ENCODE measurements around the gene DICER1. TPM values are rescaled to one million over a fixed set of nuclear protein-coding genes. Genes with fewer than 3 reads are reported as not detected.

Gene DICER1
- total RNA-seq, 1 experiment from 2014 or later = 11.2 TPM

DNA sequence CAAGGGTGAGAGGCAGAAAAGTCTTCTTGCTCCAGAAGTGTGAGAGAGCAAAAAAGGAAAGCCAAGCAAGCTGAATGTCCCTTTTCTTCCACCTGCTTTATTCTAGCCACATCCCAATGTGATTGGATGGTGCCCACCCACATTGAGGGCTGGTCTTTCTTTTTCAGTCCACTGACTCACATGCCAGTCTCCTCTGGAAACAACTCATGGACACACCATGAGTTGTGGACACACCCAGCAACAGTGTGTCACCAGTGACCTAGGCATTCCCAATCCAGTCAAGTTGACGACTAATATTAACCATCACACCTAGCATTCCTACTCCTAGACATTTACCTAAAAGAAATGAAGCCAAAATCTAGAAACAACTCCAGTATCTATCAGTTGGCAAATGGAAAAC lies 7.2 kb upstream of the DICER1 start:
- H3K27me3 ChIP-seq = no peaks in the 10 kb centered on the region
- no peak for DNase-seq
- no peaks in the 10 kb centered on the region for H3K36me3 ChIP-seq
- H3K4me3 ChIP-seq = no peak overlapping the region
- H3K9me3 ChIP-seq = no peaks in the 10 kb centered on the region

DNA sequence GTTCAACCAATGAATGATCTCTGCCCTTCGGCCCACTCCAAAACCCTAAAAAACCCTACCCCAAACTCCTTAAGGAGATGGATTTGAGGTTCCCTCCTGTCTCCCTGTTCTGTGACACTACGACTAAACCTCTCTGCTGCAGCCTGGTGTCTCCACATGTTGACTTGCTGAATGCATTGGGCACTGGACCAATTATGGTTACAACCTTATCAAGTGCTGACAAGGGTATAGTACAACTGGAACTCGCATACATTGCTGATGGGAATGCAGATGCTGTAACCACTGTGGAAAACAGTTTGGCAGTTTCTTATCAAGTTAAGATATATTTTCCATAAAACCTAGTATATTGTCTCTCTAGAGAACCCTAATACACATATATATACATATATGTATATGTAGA lies 6.3 kb upstream of the DICER1 start:
- Histone ChIP-seq H3K36me3 (no peaks in the 10 kb centered on the region), H3K4me3 (no peak overlapping the region), H3K27me3 (no peaks in the 10 kb centered on the region), H3K9me3 (no peaks in the 10 kb centered on the region)
- no peak for DNase-seq

DNA sequence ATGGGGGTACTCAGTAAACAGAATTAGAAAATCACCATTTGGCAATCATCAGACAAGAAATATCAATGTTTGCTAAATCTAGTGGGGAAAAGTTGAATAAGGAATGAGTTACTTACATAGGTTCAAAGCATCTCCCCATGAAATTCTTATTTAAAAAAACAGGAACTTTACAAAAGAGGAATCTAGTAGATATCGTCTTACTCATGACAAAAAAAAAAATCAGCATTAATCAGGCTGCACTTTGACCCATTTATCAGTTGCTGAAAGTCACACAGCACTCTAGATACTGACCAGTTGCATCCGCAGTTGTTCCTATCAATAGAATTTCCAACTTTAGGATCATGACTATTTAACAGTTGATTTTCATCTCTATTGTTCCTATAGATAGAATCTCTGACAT lies 5.8 kb upstream of the DICER1 start:
- Histone ChIP-seq H3K27me3 (no peaks in the 10 kb centered on the region), H3K36me3 (no peaks in the 10 kb centered on the region), H3K9me3 (no peaks in the 10 kb centered on the region), H3K4me3 (no peak overlapping the region)
- DNase-seq = no peak

DNA sequence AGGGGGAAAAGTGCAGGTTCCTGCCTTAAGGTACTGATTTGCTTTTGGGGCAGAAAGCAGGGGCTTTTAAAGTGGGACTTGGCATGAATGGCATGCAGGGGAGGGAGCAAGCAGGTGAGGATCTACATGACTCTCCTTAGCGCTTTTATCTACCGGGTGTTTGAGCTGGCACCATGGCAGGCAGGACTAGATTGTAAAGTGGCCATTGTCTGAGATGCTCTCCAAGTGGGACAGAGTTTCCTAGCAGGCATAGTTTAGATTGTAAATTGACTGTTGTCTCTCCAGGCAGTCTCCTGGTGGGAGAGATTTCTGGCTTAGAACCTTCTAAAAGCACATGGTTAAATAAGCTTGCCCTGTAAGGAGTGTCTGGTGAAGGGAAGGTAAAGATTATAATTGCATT lies 5.3 kb upstream of the DICER1 start:
- Histone ChIP-seq H3K27me3 (no peaks in the 10 kb centered on the region), H3K36me3 (no peaks in the 10 kb centered on the region), H3K9me3 (no peaks in the 10 kb centered on the region), H3K4me3 (no peak overlapping the region)
- DNase-seq = no peak

DNA sequence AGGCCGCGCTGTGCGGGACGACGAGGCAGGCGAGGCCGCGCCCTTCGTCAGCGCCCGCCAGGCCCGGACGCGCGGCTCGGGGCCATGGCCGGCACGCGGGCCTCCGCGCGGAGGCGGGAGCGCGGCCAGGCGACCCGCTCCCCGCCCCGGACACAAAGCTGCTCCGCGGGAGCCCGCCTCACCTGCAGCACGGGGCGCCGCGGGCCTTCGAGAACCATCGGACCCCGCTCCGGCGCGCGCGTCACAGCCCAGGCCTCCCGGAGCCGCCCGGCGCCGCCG lies 342 bp downstream of the DICER1 start:
- Histone ChIP-seq H3K9me3 (no peaks in the 10 kb centered on the region), H3K27me3 (no peaks in the 10 kb centered on the region), H3K4me3 (peak overlapping the region; percentile 64), H3K36me3 (no peaks in the 10 kb centered on the region)
- DNase-seq = no peak

DNA sequence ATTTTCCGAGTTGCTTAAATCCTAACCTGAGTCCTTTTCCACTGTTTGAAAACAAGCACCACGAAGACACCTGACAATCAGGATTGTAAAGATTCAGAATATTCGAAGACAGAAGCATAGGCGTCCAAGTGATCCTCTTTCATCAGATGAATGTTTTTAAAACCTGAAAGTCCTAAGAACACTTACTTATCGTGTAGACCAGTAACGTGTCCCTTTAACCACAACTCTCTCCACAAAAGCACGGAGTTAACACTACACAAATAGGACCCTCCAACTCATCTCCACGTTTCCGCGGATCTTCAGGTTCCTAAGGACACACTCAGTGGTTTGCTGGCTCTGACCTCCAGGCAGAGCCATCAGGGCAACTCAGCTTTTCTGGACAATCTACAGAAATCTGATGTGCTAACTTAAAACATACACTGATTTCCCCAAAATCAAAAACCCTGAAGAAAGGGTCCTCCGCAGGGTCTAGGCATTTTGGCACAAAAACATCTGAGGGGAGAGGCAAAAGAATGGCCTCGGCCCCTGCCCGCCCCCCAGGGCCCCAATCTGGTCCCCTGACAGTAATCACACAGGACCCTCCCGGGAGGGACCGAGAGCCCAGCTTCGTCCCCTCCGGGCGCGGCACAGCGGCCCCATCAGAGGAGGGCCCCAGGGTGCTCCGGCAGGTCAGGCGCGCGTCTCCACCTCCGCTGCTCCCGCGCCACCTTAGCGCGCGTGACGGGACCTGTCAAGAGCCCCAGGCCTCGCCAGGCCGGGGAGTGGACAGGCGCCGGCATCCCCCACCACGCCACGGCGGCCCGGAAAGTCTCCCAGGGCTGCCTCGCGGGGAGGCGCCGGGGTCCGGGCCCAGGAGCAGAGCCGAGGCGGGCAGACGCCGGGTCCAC lies 925 bp downstream of the DICER1 start:
- Histone ChIP-seq H3K9me3 (no peaks in the 10 kb centered on the region), H3K27me3 (no peaks in the 10 kb centered on the region), H3K36me3 (no peaks in the 10 kb centered on the region), H3K4me3 (peak overlapping the region; percentile 64)
- peak; percentile 40 for DNase-seq

DNA sequence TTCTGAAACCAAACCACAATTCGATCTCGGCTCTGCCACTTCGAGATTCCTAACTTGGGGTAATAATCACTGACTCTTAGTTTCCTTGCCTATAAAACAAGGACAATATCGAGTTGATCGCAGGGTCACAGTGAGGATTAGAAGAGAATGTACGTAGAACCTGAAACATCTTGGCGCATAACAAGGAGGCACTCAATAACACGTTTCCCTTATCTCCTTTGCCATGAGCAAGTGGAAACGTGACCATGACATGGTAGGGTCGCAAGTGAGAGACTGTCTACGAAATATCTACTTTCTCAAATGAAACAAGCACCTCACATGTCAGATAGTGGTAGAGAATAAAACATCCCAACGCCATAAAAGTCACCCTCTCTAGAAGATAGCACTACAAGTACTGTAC lies 2.3 kb downstream of the DICER1 start:
- no peaks in the 10 kb centered on the region for H3K27me3 ChIP-seq
- H3K4me3 ChIP-seq = peak overlapping the region; percentile 64
- DNase-seq = no peak
- no peaks in the 10 kb centered on the region for H3K36me3 ChIP-seq
- no peaks in the 10 kb centered on the region for H3K9me3 ChIP-seq

DNA sequence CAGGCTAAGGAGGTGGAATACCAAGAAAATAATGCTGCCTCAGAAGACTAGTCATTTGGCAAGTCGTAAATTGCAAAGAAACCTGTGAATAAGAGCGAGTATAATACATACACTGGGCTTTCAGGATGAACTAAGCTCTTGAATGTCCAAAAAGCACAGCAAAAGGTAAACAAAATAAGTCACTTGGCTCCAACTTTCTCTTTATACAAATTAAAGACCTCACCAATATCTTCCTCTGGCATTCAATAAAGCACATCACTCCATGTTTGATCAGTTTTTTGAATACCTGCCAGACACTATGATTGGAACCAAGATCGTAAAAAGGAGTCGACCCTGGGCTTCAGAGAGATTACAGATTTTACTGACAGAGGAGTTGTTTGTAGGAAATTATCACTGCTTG lies 3.5 kb downstream of the DICER1 start:
- H3K9me3 ChIP-seq = no peaks in the 10 kb centered on the region
- DNase-seq = no peak
- no peaks in the 10 kb centered on the region for H3K36me3 ChIP-seq
- no peak overlapping the region for H3K4me3 ChIP-seq
- H3K27me3 ChIP-seq = no peaks in the 10 kb centered on the region

DNA sequence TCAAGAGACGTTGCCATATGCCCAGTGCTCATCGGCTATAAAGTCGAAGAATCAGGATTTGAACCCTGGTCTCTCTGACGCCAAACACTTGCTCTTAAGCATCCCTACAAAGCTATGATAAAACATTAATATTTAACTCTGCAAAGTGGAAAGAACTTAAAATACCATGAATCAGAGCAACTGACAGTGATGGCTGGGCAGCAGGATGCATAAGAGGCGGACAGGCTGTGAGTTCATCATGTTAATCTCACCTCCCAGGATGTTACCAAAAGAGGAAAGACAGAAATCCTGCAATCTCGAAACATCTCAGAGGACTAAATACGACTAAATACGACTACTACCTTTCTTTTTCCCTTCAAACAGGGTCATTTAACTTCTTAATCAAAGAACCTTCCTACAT lies 5.8 kb downstream of the DICER1 start:
- Histone ChIP-seq H3K27me3 (no peaks in the 10 kb centered on the region), H3K36me3 (no peaks in the 10 kb centered on the region), H3K9me3 (no peaks in the 10 kb centered on the region), H3K4me3 (no peak overlapping the region)
- no peak for DNase-seq

DNA sequence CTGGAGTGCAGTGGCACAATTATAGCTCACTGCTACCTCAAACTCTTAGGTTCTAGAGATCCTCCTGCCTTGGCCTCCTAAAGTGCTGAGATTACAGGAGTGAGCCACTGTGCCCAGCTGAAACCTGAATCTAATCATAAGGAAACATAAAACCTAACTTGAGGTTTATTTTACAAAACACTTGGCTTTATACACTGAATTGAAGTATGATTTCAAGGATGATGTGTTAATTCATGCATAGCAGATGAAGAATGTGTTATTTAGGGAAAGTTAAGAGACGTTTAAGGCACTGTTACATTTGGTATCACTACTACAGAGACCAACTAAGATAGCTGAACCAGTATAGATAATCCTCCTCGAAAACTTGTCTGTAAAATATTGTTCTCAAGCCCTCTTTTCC lies 6.4 kb downstream of the DICER1 start:
- no peaks in the 10 kb centered on the region for H3K36me3 ChIP-seq
- DNase-seq = no peak
- H3K27me3 ChIP-seq = no peaks in the 10 kb centered on the region
- H3K9me3 ChIP-seq = no peaks in the 10 kb centered on the region
- no peak overlapping the region for H3K4me3 ChIP-seq

DNA sequence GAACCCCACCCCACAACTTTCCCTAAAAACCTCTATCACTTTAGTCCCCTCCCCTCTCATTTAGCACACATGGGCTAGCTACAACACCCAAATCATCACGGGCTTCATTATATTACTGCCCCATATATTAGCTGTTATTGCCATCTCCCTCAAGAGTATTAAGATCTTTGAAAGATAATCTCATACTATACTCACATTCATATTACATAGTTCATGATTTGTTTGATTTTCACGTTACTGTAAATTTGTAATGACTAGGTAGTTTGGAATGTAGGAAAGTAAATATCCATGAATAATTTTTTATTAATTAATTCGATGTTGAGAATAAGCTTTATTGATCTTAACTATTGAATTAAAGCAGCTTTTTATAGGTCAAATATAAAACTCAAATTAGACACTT lies 7.9 kb downstream of the DICER1 start:
- Histone ChIP-seq H3K27me3 (no peaks in the 10 kb centered on the region), H3K9me3 (no peaks in the 10 kb centered on the region), H3K36me3 (no peaks in the 10 kb centered on the region), H3K4me3 (no peak overlapping the region)
- DNase-seq = no peak

DNA sequence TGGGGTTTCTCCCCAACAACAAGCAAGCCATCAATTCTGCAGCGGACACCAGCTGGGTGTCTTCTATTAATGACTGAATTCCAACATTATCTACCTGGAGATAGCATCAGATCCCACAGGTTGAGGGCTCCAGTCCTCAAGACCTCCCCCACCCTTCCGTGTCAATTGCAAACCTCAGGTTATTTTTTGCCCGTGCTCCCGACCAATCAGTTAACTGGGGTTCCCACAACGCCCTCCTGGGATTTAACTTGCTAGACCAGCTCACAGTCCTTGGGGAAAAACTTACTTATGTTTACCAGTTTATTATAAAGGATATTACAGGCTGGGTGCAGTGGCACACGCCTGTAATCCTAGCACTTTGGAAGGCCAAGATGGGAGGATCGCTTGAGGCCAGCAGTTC lies 9.7 kb downstream of the DICER1 start:
- H3K9me3 ChIP-seq = no peaks in the 10 kb centered on the region
- no peak for DNase-seq
- no peak overlapping the region for H3K4me3 ChIP-seq
- no peaks in the 10 kb centered on the region for H3K36me3 ChIP-seq
- H3K27me3 ChIP-seq = no peaks in the 10 kb centered on the region

DNA sequence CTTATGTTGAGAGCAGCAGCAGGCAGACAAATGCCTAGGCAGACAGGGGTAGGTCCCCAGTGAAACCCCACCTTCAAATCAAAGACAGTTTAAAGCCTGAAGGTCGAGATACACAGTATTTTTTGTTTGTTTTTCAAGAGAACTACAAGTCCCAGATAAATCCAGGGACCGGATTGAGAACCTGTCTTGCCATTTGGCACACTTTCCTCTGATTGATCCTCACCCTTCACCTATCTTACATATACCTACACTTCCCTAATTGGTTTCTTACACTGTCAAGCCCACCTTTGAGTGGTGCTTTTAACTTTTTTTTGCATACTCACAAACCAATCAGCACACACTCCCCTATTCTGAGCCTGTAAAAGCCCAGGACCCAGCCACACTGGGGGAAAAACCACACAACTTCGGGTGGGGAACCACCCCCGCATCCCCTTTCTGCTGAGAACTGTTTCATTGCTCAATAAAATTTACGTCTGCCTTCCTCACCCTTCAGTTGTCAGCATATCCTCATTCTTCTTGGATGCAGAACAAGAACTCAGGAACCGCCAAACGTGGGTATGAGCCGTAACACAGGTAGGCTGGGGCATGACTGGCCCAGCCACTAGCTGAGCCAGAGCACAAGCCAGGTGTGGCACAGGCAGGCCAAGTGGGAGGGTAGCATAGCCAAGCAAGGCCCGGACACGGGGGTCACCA lies 11.1 kb downstream of the DICER1 start:
- DNase-seq = no peak
- H3K9me3 ChIP-seq = no peaks in the 10 kb centered on the region

DNA sequence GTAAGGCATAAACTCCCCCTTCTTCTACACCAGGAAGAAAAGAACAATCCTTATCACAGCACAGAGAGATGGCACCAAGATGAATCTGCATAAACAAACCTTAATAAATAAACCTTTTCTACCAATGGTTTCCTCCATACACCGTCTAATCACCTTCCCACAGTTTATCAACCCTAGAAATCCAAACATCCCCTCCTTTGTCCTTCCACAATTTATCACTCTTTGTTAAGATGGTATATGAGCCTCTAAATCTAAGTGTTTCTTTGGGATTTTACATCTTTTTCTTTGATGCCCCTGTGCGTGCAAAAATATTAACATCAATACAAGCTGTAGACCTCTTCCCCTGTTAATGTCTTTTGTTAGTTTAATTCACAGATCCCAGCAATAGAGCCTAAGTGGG lies 12.5 kb downstream of the DICER1 start:
- Histone ChIP-seq H3K27me3 (no peaks in the 10 kb centered on the region), H3K36me3 (no peaks in the 10 kb centered on the region), H3K4me3 (no peak overlapping the region), H3K9me3 (no peaks in the 10 kb centered on the region)
- no peak for DNase-seq

More for the DNA sequence above, 11.1 kb downstream of the DICER1 start:
- Histone ChIP-seq H3K4me3 (no peak overlapping the region), H3K36me3 (no peaks in the 10 kb centered on the region), H3K27me3 (no peaks in the 10 kb centered on the region)

DNA sequence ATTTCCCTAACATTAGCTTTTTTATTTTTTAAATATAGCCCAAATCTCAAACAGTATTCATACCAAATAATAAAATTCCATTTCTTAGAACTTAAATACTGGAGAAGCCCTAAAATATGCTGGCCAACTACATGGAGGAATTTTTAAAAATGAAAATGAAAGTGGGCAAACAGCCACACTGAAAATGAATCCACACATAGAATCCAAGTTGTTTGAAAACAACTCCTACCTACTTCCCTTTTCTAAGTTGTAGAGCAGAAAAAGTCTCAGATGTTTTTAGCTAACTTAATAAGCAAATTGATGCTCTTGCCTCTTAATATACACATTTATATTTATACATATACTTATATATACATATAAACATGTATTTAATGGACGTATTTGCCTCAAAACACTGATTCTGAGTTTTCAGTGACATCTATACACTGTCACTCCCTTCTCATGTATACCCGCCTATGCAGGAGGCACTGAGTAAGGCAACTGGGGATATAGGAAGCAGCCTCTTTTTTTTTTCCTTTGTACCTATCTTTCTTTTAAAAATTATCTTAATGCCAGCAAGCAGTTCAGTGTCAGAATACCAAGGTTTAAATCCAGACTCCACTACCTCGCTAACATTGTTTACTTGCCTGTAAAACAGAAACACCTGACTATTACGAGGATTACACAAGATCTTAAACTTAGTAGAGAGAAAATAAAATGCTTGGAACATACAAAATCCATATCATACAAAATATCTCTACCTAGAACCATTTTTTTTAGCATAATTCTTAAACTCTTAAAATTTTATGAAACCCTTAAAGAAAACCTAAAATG lies 13.3 kb downstream of the DICER1 start:
- H3K4me3 ChIP-seq = no peak overlapping the region
- H3K27me3 ChIP-seq = no peaks in the 10 kb centered on the region
- DNase-seq = no peak
- H3K9me3 ChIP-seq = no peaks in the 10 kb centered on the region
- H3K36me3 ChIP-seq = no peaks in the 10 kb centered on the region

DNA sequence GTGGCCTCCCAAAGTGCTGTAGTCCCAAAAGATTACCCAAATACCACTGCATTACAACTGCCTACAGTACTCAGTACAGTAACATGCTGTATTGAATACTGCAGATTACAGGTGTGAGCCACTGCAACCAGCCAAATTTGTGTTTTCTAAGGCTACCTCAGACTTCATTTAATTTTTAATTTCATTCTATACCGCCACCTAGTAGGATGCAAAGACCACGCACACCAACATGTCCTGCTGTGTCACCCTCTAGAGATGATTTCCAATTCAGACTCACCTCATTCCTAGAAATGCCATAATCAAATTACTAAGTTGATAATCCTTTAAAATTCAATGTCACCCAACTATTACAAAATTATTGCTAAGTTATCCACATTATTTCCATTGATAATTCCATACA lies 15.1 kb downstream of the DICER1 start:
- no peaks in the 10 kb centered on the region for H3K27me3 ChIP-seq
- H3K9me3 ChIP-seq = no peaks in the 10 kb centered on the region
- DNase-seq = no peak
- no peaks in the 10 kb centered on the region for H3K36me3 ChIP-seq
- no peak overlapping the region for H3K4me3 ChIP-seq

DNA sequence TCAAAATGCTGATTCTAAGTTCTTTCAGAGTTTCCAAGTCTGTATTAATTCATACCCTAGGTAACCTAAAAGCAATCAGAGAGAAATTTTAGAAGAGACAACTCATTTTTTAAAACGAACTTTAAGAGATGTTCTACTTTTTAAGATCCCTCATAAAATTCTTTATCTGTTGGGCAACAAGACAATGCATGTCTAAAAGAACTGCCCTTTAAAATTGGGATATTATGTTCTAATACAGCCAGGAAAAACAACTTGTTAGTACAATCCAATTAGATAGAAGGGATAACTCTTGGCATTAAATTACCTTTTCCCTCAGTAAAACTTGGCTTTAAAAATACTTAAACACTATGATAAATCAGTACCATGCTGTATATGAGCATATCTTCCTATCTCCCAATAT lies 15.6 kb downstream of the DICER1 start:
- DNase-seq = no peak
- Histone ChIP-seq H3K36me3 (no peaks in the 10 kb centered on the region), H3K9me3 (no peaks in the 10 kb centered on the region), H3K4me3 (no peak overlapping the region), H3K27me3 (no peaks in the 10 kb centered on the region)
